ENCODE results near the gene THOC6.

THOC6 gene

DNA sequence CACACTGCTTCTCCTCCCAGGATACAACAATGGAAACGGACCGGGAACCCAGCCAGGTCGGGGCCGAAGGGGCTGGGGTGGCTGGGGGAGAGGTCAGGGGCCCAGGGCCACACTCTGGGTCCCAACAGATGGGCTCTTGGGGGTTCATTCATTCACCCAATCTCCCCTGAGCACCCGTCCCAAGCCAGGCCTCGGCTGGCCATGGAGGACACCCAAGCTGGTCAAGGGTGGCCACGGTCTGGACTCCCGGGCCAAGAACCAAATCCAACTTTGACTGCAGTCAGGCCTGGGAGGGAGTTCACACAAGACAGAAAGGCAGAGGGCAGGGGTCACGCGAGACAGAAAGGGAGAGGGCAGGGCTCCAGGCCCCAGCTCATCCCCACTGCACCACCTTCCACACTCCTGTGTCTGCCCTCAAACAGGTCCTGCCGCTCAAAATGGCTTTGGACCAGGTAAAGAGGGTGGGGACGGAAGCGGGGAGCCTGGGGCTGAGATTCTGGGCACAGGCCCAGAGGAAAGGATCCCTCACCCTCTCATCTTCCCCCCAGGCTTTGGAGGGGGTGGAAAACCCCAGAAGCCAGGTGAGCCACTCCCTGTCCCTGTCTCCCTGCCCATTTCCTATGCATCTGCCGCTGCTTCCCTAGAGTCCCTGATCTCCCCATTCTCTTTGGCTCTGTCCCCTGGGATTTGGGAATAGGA lies 31.3 kb upstream of the THOC6 start:
- DNase-seq = no peak

DNA sequence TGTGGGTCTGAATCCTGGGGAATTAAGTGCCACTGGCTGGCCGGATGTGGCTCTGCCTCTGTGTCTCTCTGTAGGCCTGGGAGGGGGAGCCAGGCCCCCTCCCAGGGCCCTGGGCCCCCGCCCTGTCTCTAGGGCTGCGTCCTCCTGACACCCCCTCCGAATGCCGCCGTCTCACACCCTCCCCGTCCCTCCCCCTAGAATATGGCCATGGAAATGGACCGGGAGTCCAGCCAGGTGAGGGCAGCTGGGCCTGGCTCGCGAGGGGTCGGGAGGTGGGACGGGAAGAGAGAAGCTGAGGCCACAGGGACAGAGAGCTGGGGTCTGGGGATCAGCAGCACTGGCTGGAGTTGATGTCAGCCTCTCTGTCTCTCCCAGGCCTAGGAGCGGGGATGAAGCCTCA lies 27.5 kb upstream of the THOC6 start:
- no peak for DNase-seq

DNA sequence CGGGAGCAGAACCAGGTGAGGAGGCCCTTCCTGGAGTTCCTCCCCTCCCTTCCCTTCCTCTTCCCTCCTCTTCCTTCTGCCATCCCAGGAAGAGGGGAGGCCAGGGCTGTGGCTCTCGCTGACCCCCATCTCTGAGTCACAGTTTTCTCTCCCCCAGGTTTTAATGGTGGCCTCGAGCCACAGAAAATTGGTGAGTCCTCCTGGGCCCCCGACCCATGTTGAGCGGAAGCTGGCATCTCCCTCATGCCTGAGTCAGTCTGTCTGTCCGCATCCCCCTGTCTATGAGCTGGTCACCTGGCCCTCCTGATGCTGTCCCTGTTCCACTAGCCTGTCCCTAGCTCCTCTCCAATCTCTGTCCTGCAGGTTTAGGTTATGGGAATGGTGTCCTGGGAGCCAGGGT lies 23.9 kb upstream of the THOC6 start:
- DNase-seq = no peak

DNA sequence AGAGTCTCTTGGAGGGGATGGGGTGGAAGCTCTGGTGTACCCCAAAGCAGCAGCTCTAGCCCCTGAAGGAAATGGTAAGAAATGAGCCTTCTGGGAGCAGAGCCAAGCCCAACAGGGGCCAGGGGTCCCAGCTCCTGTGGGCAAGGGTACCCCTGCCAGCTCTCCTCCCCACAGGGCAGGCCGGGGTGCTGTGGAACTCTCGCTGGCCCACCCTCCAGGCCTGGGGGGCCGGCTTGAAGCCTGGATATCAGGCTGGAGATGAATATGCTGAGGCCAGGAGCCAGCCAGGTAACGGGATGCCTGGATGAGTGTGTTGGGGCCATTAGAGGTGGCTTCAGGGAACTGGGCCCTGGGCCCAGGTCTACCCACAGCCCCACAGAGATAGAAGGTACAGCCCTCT lies 23.3 kb upstream of the THOC6 start:
- DNase-seq = no peak

DNA sequence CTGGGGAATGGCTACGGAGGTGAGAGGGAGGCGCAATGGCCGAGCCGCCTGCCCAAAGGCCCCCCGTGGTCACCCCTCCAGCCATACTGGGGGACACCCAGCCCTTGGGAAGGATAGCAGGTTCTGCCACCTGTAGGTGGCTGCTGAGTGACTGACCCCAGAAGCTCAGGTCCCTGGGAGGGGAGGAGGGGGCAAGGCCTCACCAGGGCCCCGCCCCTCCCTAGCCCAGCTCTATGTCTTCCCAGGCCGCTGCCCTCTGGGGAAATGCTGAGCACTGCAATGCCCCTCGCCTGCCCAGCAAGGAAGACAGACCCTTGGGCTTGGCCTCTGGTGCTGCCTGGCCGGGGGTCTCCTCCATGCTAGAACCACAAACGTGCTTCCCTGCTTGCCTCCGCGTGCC lies 22.5 kb upstream of the THOC6 start:
- no peak for DNase-seq

DNA sequence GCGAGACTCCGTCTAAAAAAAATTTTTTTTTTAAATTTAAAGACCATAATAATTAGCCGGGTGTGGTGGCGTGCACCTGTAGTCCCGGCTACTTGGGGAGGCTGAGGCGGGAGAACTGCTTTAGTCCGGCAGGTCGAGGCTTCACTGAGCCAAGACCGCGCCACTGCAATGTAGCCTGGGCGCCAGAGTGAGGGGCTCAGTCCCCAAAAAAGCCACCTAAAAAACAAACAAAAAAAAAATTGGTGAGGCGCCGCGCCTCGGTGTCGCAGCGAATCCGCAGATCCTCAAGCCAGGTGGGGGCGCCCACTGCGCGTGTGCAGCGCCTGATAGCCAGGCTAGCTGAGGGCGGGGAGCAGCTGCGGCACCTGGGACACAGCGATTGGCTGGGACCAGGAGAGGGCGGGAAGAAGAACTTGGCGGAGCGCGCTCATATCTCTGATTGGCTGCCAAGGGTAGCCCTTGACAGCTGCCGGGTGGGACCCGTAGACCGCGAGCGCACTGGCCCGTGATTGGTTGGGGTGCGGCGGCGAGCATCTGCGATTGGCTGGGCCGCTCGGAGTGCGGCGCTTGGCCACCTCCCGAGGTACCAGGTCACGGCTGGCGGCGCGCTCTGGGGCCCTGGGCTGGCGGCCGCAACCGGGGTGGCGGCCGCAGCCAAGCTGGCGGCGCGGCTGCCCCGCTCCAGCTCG lies 20.1 kb upstream of the THOC6 start:
- peak; percentile 99 for DNase-seq

DNA sequence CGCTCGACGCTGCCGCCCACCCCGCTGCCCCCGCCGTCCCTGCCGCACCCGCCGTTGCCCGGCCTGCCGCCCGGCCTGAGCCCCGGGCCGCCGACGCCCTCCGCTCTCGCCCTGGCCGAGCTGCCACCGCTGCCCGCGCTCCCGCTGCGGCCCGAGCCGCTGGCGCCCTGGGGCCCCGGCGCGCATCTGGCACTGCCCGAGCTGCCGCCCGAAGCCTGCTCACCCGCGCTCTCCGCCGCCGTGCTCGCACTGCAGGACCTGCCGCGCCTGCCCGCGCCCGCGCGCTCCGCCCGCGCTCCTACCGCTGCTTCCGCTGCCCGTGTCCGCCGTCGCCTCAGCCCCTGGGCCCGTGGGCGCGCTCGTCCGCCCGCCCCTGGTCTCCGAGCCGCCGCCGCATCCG lies 19.5 kb upstream of the THOC6 start:
- DNase-seq = no peak

DNA sequence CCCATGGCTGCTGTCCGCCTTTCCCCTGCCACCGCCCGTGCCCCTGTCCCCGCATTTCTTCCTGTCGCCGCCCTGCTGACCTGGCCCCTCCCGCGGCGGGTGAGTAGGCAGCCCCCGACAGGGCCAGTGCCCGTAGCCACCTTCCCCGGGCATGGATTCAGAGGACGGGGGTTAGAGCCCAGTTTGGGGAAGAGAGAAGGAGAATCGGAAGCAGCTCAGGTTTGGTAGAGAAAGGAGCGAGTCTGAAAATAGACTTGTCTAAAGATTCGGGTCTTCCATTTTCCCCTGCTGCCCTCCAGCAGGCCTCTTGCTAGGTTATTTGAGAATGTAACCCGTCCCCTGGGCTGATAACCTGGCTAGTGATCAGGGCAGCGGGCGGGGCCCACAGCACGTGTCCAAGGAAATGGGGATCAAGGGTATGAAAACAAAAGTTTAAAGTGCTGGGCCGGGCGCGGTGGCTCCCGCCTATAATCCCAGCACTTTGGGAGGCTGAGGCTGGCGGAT lies 19.0 kb upstream of the THOC6 start:
- no peak for DNase-seq

DNA sequence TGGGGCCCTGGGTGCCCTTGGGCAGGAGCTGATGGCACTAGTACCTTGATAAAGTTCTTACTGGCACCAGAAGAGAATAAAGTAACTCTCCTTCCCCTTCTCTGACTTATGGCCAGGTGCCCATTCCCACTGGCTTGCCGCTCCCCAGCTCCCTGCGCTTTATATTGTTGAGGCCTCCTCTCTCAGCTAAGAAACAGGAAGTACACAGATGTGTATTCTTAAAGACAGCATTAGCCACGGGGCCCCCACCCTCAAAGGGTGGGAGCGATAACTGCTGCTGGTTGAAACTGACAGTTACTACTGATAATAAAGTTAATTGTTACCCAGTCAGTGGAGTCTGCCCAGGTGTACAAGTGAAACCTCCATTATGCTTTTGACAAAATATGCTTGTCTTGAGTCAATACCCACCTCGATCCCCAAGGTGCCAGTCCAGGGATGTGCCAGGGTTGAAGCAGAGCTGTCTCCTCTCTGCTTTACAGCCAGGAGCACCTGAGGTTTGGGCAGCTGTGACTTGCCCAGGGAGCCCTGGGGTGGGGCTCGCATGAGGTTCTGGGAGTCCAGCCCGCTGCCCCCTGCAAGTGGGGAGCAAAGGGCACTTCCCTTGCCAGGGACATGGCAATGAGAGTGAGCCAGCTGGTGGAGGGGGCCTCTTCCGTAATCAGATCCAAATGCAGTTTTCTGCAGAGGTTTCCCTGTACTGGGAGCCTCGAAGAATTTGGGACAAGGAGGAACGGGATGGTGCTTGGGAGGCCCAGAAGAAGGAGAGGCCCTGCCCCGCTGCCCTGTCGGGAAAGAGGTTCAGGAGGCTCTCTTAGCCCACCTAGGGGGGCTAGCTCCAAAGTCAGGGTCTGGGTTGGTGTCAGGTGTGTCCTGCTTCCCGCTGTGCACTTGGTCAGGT lies 16.5 kb upstream of the THOC6 start:
- no peak for DNase-seq

DNA sequence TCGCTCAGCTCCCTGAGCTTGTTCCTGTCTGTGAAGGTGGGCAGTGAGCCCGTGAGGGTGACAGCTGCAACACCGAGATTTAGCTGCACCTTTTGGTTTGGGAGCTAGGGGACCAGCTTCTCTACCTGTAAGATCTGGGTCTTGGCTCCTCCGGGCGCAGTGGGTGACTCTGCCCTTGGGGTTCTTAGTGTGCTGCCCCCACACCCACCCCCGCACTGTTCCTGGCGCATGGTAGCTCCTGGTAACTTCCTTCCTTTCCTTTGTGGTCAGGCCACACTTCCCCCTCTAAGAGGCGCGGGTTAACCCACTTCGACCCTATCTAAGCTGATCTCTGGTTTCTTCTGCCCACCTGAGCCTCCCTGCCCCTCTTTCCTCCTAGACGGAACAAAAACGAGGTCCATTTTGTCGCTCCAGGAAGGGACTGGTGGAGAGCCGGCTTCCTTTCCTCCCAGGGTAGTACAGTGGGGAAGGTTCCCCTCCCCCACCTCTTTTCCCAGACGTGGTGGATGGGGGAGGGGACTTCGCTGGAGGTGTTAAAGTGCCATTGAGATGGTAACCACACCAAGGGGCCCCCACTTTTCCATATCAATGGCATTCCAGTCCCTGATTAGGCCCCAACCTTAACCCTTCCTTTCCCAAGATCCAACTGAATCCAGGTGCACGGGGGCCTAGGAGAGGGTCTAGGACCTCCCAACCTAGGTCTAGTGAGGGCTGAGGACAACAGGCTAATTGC lies 15.7 kb upstream of the THOC6 start:
- no peak for DNase-seq

DNA sequence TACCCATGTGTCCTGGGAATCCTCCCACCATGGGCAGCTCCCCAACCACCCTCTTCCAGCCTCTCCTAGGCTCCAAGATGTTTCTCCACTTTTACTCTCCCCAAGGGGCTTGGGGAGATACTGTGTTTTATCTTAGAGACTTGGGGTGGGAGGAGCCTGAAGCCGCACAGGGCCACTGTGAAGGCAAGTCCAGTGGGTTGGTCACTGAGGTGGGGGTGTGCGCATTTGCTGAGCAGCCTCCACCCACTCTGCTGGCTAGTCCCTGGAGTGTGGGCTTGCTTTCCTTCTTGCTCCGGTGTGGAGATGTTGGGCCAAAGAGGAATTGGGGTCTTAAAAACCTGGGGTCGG lies 15.2 kb upstream of the THOC6 start:
- DNase-seq = no peak

DNA sequence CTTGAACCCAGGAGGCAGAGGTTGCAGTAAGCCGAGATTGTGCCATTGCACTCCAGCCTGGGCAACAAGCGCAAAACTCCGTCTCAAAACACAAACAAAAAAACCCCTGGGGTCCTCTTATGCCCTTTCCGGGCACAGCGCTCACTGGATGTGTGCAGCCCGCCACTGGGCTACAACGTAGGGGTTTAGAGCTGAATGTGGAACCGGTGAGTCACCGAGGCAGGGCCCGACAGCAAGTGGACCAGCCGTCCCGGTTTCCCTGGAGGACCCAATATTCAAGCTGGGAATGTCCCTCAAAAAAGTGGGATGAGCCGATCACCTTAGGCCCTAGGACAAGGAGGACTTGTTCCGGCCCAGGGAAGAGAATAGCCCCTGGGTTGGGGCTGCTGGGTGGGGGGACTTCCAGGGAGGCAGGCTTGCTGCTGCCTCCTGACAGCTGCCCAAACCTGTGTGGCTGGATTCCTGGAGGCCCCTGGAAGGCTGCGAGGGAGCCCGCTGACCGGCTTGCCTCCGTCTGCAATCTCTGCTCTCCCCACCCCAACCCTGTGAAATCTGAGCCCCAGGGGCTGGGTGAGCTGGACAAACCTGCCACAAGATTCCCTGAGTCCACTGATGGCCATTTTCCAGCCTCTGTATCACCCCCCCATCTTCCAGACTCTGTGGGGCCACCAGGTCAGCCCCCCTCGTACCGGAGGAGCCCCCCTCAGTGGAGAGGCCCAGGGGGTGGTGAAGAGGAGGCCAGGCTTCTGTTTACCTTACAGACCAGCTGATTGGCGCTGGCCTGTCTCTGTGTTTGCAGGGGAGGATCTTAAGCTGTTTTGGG lies 14.1 kb upstream of the THOC6 start:
- no peak for DNase-seq

DNA sequence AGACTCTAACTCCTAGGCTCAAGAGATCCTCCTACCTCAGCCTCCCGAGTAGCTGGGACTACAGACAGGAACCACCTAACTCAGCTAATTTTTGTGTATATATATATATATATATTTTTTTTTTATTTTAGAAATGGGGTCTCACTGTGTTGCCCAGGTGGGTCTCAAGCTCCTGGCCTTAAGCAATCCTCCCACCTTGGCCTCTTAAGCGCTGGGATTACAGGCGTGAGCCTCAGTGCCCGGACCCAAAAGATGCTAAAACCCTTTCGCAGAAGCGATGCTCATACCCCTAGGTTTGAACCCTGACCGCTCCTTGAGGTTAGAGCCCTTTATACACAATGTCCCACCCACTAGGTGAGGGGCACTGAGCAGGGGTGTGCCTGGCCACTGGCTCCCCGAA lies 13.3 kb upstream of the THOC6 start:
- no peak for DNase-seq

DNA sequence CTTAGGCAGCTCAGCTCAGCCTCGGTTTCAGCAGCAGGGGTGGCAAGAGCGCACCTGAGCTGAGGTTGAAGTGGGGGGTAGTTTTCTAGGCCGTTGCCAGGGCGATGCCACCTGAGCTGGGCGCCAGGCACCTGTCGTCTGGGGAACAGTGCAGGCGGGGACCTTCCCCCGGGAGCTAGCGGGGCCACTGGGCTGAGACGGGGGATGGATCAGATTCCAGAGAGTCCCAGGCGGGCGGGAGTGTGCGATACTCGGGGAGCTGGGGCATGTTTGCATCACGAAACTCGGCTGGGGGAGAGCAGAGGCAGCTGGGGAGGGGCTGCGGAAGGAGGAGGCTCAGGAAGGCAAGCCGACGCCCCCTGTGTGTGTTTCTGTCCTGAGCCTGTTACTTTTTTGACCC lies 11.6 kb upstream of the THOC6 start:
- DNase-seq = no peak

DNA sequence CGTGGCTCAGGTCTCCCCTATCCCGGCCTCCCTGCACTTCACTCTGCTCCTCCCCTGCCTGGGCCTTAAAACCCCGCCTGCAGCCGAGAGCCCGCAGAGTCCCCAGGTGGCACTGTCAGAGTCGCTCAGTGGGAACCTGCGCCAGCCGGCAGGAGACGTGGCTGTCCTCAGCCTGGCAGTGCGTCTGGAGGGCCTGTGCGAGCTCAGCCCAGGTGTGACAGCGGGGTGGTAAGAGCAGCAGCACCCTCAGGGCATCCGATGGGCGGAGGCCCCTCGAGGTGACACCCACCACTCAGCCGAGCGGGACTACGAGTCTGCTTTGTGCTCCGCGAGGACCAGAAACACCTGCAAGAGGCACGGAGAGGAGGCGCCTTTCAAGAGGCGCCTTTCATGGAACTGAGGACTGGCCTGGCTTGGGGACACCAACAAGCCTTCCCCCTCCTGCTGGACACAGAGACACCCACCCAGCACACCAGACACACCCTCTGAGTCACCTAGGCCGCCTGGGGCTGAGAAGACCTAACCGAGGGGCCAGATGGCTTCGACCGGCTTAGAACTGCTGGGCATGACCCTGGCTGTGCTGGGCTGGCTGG lies 10.9 kb upstream of the THOC6 start, which contains the start of gene CLDN9:
Gene CLDN9, plus strand, starts transcription at position 96 of the 593 bp plus-strand sequence. Its CDS starts 440 bp downstream, at position 536.
- no peak for DNase-seq

DNA sequence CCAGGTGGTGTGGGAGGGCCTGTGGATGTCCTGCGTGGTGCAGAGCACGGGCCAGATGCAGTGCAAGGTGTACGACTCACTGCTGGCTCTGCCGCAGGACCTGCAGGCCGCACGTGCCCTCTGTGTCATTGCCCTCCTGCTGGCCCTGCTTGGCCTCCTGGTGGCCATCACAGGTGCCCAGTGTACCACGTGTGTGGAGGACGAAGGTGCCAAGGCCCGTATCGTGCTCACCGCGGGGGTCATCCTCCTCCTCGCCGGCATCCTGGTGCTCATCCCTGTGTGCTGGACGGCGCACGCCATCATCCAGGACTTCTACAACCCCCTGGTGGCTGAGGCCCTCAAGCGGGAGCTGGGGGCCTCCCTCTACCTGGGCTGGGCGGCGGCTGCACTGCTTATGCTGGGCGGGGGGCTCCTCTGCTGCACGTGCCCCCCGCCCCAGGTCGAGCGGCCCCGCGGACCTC lies 10.3 kb upstream of the THOC6 start:
- no peak for DNase-seq

DNA sequence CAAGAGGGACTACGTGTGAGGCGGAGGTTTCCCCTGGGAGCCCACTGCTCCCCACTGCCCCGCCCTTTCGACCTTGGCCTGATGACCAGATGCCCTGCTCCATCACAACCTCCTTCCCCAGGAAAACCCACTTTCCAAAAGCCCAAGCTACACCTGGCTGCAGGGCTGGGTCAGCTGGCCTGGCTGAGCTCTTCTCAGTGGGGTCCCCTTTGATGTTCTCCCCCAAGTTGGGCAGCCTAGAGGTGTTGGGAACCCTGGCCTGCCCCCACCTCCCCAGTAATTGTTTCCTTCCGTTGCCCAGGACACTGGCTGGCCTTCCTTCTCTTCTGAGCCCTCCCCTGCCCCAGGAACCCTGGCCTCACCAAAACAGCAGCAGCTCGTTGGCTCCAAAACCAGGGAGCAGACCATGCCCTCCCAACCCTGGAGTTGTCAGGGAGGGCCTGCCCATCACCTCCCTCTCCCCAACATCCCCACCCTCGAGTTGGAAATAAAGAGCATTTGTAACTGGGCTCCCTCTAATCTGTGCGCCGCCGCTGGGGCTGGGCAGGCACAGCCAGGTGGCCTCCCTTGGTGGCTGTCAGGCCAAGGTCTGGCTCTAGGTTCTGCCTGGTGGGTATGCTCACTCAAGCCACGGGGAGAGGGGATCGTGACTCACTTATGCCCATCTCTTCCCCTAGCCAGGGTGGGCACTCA lies 9.7 kb upstream of the THOC6 start:
- no peak for DNase-seq

DNA sequence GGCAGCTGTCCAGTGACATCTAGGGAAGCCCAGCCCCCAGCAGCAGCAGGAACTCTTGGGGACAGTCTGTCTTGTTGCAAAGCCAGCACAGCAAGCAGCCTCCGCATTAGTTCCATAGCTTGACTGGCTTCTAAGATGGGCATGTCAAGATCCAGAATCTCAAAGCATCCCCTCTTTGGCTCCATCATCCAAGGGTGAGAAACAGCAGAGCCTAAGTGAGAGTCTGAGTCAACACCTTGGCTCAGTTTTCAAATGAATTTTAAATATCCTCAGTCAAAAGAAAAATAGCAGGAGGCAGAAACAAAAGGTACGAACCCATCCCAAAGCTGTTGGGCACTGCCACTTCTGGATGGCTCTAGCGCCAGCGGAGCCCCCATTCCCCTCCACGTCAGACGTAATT lies 8.9 kb upstream of the THOC6 start:
- no peak for DNase-seq

DNA sequence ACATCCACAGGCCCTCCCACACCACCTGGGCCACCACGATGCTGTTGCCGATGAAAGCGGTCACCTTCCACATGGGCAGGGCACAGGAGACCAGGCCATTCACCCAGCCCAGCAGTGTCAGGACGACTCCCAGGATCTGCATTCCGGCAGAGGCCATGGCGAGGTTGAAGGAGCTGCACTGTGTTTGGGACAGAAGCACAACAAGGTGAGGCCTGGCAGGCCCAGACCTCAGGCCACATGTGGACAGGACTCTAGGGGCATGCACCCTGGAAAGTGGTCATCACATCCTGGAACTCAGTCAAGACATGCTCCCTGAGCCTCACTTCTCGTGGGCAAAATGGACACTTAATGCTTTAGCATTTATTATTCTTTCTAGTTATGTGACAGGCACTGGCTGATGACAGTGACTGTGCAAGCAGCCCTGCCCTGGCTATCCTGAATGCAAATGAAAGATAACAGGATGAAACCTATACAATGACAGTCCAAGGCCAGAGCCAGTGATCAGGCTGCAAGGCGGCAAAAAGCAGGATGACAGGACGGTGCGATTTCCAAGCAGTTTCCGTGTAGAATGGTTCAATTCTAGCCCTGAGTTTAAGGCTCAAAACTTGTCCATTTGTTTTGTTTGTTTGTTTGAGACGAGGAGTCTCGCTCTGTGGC lies 7.8 kb upstream of the THOC6 start:
- DNase-seq = no peak

DNA sequence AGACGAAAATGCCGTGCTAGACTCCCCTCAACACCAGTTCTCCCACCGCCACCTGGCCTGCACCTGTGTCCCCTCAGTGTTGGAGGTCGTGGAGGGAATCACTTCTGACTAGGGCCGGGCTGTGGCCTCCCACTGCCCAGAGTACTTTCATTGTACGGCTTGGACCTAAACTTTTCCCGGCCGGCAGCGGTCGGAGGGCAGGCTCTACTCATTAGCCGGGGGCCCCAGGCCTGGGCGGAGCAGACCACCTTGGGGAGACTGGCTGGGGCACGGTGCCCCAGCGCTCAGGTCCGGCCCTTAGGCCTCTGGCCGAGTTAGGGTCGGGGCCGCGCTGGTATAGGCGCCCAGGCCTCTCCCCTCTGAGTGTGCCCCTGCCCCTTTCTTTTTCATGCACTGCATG lies 6.5 kb upstream of the THOC6 start:
- DNase-seq = no peak
